ENCODE measurements around the gene FAM78A. TPM values are rescaled to one million over a fixed set of nuclear protein-coding genes. Genes with fewer than 3 reads are reported as not detected.
"Not testable (repeated sequence)": the region's sequence is repeated elsewhere in the genome, so short reads cannot be mapped to it uniquely, and the experiment has no call there.

Gene FAM78A
- total RNA-seq, 1 donor from 2014 or later, result 1.2 TPM

DNA sequence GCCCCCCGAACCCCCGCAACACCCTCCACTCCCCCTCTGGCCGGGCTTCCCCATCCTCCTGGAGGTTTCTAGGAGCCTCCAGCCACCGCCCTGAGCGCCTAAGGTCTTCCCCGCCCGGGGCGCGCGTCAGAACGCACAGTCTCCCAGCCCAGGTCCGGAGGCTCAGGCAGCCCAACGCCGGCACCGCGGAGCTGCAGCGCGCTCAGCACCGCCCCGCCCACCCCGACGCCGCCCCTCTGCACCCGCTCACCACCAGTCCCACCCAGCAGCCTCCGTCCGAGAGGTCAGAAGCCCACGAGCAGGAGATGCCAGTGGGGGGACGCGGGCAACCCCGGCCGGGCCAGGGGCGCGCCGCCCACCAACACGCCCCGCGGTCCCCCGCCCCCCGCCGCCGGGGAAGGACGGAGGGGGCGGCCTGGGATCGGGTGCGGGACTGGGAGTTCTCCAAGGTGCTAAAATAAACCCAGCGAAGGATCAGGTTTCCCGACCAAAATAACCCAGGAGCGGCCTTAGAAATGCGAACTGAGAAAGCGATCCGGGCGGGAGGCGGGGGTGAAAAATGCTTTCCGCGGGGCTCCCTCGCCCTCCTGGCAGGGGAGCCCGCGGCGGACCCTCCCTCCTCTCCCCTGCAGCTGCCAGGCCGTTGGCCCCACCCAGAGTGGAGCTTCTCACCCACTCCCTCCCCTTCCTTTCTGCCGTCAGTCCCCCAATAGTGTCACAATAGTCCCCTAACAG lies 6.5 kb upstream of the FAM78A start:
- no peak for DNase-seq (ENCODE audit: low spot score)
- no peak for ATAC-seq

GRCh38 chr9:131282175-131282574 lies 5.9 kb upstream of the FAM78A start:
- ATAC-seq (no peak), DNase-seq (ENCODE audit: low spot score) (no peak)

DNA sequence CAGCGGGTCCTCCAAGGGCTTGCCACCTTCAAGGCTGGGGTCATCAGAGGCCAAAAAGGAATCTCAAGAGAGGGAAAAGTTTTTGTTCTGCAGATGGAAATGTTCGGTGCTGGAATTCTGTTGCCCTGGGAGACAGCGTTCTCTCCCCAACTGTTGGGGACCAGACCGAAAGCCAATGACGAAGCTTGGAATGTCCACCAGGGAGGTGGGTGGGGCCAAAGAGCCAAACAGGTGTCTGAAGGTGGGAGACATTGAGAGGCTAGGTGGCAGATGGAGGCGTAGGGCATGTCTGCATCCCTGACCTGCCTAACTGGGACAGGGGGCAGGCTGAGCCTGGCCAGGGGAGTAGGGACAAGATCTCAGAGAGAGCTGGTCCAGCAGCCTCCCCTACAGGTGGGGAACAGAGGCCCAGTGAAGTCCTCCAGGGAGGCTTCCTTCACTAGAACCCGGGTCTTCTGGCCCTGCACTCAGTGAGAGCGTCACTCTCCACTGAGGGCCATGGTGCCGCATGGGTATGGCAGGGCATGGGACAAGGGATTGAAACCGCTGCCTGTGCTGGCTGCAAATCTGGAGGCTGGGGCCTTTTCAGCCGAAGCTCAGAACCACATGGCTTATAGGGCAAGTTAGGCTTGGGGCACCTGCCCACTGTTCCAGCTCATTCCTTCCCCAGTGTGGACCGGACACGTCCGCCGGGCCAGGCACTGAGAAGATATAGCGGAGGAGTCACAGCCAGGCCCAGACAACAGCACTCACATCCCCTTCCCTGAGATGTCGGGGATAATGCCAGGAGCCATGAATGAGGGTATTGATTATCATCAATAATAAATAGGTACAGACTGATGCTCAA lies 5.0 kb upstream of the FAM78A start:
- DNase-seq (ENCODE audit: low spot score), result no peak
- no peak for ATAC-seq

GRCh38 chr9:131280660-131281059 lies 4.3 kb upstream of the FAM78A start:
- DNase-seq (ENCODE audit: low spot score), result no peak
- no peak for ATAC-seq

DNA sequence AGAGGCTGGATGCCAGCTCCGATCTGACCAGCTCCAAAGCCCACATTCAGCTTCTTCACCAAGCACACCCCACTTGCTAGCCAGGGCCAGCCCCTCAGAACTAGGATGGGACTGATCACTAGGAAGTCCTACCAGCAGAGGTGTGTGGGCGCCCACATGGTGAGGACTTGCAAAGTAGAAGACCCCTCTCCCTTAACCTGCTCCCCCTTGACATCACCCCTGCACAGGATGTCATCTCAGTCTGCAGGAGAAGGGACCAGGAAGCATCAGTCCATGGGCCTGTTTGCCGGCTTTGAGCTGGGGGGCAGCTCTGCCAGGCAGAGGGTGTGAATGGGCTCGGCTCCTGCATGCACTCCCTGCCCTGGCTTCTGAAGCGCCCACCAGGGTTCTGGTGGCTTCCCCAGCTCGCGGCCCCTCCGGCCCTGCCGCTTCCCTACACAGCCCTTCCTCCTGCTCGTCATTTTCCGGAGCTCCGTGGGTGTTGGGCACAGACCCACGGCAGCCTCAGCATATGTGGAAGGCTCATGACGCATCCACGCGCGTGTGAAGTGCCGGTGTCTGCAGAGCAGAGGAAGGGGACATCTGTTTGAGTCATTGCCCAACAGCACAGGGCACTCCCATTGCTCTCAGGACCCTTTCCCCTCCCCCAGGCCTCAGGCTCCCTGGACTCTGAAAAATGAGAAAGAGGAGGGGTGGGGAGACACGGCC lies 3.7 kb upstream of the FAM78A start:
- no peak for ATAC-seq
- DNase-seq (ENCODE audit: low spot score), result no peak

DNA sequence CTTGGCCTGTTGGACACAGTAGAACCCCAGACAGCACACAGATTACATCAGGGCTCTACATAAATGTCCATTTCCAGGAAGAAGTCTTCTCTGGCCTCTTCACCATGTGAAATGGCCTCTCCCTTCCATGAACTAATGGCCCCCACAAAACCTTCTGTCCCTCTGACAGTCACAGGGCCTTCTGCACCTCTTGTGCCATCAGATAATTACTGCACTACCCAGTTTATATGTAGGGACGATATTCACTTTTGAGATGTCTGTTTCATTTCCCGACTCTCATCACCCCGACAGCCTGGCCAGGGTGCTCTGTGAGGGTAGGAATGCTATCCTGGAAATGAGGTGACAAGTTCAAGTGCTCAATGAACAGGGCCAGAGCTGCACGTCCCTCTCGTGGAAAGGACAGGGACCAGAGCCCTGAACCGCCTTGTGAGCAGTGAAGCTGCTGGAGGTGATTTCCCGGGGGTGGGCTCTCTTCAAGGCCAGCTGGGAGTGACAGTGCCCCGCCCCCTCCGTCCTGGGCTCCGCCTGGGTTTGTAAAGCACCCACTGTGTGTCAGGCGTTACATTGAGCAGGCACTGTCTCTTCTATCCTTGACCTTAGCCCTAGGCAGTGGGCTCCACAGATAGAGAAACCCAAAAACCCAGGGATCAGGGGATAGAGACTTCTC lies 3.0 kb upstream of the FAM78A start:
- ATAC-seq (no peak), DNase-seq (ENCODE audit: low spot score) (no peak)

DNA sequence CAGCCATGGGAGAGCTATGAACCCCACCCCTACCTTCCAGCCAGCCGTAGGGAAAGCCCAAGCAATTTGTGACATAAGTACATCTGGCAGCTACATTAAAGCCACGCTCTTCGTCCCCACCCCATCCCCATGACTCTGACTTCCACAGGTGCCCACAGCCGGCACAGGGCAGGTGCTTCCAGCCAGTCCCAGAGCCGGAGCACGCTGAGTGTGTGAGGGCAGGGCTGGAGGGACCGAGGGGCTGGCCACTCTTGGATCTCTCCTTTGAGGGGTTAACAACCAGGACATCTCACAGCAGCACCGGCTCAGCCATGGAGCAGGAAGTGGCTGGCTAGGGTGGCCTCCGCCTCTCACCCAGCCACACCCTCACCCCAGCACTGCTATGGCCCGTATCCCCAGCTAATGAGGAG lies 2.4 kb upstream of the FAM78A start:
- no peak for ATAC-seq
- no peak for DNase-seq (ENCODE audit: low spot score)

DNA sequence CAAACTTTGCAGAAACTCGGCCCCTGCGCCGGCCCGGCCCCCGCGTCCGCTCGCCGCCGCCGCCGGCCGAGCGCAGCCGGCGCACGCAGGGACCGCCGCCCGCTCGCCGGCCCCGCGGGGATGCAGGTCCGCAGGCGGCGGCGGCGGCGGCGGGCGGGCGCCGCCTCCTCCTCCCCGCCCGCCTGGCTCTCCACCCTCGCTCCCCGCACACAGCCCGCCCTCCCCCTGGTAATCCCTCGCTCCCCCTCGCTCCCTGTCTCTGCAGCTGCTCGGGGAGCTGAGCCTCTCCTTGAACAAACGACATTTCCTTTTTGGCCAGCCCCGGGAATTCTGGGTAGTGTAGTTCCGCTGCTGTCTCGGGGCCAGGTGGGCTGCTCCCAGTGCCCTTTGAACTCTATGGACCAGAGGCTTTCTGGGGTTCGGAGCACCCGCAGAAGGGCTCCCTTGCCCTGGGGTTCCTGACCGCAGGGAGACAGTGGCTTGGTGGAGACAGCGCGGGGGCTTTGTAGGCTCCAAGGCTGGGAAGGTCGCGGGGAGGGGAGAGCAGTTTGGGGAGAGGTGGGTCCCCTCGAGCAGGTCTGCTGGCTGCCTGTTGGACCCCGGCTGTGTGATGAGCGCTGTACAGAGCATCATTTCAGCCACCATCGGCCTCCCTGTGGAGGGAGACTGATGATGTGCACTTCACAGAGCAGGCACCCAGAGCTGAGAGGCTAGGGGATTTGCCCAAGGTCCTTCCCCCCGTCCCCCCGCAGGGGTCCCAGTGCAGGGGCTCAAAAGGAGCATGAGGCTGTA lies 1.8 kb upstream of the FAM78A start:
- ATAC-seq (peak; percentile 83), DNase-seq (ENCODE audit: low spot score) (peak; percentile 70)

- ATAC-seq (peak; percentile 2), DNase-seq (ENCODE audit: low spot score) (no peak)
These were observed 1.1 kb upstream of the FAM78A start for GRCh38 chr9:131277287-131277909.

DNA sequence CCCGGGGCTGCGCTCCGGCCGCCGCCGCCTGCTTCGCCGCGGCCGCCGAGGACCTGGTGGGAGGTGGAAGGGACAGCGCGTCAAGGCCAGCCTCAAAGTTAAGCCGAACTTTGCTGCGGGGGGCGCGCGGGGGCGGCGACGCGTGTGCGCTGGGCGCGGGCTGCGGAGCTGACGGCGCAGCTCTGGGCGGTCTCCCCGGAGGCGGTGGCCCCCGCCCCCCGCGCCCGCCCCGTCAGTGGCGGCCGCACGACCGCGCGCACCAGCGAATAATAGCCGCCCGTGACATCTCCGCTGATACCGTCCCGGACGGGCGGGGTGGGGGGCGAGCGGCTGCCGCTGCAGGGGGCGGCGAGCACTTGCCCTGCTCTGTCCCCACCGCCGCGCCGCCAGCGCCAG lies 579 bp upstream of the FAM78A start:
- DNase-seq (ENCODE audit: low spot score) (no peak), ATAC-seq (no peak)

DNA sequence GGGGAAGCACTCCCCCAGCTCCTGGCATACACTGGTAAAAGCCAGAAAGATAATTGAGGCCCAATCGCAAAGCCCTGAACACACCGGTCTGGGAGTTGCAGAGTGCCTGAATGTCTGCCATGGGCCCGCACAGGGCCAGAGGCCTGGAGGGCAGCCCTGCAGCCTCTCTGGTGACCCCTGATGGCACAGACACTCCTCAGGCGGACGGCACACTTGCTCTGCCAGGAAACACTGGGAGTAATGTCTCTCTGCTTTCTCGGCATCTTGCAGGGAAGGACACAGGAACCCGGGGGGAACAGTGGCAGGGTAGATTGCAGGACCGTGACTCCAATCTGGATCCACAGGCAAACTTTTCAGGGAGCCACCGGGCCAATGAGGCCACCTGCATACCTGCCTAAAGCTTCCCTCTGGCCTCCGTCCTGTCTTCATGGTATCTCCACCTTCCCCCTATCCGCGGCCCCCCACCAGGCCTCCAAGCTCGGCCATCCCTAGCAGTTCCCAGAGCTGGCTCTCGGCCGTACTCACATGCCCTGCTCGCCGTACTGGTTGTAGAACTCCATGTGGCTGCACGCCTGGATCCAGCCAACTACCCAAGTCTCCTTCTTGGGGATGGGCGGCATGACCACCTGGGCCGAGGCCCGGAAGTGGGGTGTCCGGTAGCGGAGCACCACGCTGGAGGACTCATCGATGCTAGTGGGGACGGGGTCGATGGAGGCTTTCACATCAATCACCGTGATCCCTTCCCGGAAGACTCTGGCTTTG lies 797 bp downstream of the FAM78A start:
- ATAC-seq (peak; percentile 8), DNase-seq (ENCODE audit: low spot score) (no peak)

DNA sequence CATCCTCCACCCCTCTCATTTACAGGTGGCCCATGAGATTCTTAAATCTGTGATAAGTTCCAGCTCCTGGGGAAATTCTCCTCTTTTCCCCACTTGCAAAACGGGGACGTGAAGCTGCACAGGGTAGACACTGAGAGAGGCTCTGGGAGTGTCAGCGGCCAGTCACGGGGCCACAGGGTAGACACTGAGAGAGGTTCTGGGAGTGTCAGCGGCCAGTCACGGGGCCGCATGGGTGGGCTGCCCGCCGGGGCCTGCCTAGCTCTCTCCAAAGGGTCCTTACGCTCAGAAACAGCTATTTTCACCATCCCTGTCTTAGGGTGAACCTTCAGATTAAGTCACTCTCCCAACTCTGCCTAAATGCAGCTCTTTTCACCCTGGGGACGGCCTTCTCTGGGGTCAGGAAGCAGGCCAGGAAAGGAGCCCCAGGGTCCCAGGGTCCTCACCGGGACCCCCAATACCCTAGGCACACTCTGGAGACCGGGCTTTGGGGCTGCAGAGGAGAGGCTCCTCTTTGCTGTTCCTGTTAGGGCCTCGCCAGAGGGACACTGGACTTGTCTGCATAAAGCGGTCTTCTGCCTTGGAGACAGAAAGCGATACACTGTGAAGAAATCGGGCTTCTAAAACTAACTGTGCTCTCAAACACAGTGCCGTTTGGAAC lies 1.5 kb downstream of the FAM78A start:
- DNase-seq (ENCODE audit: low spot score), result no peak
- no peak for ATAC-seq

- ATAC-seq (no peak), DNase-seq (ENCODE audit: low spot score) (no peak)
These were observed 2.2 kb downstream of the FAM78A start for GRCh38 chr9:131273856-131274673.

GRCh38 chr9:131273146-131273855 lies 3.0 kb downstream of the FAM78A start:
- DNase-seq (ENCODE audit: low spot score) (no peak), ATAC-seq (no peak)

GRCh38 chr9:131272212-131272611 lies 4.1 kb downstream of the FAM78A start:
- ATAC-seq (no peak), DNase-seq (ENCODE audit: low spot score) (no peak)

DNA sequence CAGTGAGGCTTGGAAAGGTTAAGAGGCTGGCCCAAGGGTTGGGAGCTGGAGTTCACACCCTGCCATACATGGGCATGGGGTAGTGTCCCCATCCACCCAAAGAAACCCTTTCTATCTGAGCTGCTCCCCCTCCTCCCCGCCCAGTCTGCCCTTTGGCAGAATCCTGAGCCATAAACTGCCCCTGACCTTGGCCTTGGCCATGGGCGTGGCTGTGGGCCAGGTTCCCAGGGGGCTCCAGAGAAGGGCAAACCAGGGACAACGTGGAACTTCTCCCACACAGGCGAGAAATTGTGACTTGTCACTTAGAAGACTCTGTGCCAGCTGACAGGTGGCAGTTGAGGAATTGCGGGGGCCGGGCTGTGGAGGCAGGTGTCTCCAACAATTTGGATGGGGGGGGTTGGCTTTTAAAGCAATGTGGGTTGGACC lies 4.8 kb downstream of the FAM78A start:
- DNase-seq (ENCODE audit: low spot score), result no peak
- ATAC-seq, result no peak

DNA sequence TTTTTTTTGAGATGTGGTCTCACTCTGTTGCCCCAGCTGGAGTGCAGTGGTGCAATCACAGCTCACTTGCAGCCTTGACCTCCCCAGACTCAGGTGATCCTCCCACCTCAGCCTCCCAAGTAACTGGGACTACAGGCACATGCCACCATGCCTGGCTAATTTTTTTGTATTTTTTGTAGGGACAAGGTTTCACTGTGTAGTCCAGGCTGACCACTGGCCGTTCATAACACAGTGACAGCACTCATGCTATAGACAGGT lies 5.4 kb downstream of the FAM78A start:
- not testable (repeated sequence) for DNase-seq (ENCODE audit: low spot score); ATAC-seq

All from left lobe of liver (tissue), 2 donors.